Measurements from ENCODE around the gene TRERF1. TPM values are rescaled to one million over a fixed set of nuclear protein-coding genes. Genes with fewer than 3 reads are reported as not detected.

The TRERF1 gene
- total and polyA plus RNA-seq, 2 of the 8 experiments (the other 6 are each of a cell fraction or from before 2014, with no cell fraction given): 10.8 to 21.5 TPM

DNA sequence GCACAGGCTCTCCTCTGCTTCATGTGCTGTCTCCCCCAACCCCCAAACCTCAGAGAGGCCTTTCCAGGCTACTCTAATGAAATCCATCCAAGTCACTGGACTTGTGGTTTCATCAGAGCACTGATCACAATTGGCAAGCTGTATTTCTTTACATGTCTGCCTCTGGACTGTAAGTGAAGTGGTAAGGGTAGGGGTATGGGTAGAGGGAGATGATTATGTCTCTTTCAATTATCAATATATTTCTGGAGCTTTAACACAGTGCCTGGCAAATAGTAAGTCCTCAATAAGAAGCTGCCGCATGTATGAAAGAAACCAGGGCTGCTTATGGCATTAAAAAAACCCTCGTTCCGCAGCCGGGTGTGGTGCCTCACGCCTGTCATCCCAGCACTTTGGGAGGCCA lies 5.4 kb downstream of the TRERF1 start:
- Histone ChIP-seq H3K27me3 (replicated peaks in 1 of 4; ENCODE audit: control insufficient read depth in 3 of 4, extremely low read depth in 1 of 4, insufficient read depth in 3 of 4, low read length in 3 of 4) (no peaks in the 10 kb centered on the region), H3K79me1 (ENCODE audit: low read depth, low read length) (peaks cover 16% of the 10 kb centered on the region), H3K4me2 (ENCODE audit: insufficient read depth in 1 of 2, low read depth in 2 of 2, low read length in 2 of 2) (no peak overlapping the region; a peak in 1 of 4 replicates), H3K23me2 (ENCODE audit: low read depth, low read length) (peaks cover 21% of the 10 kb centered on the region), H4K20me1 (replicated peaks in 1 of 2; ENCODE audit: control insufficient read depth in 1 of 2, insufficient read depth in 2 of 2, low read length in 2 of 2) (peaks cover 0 to 5% of the 10 kb centered on the region in 2 experiments), H3K4me3 (ENCODE audit: extremely low read depth in 1 of 4, insufficient read depth in 2 of 4, low read depth in 3 of 4, low read length in 4 of 4) (no peak overlapping the region), H3K36me3 (ENCODE audit: control insufficient read depth in 2 of 4, insufficient read depth in 4 of 4, low read length in 3 of 4) (no peaks in the 10 kb centered on the region), H4K5ac (ENCODE audit: insufficient read length, low read depth, low read length) (no peak overlapping the region), H3K18ac (ENCODE audit: extremely low read depth, low read length) (no peak overlapping the region), H2BK12ac (ENCODE audit: low read depth, low read length) (0 out of 2 replicates have a peak overlapping the region, but pooled peaks have one; percentile 13), H3K56ac (replicated peaks; ENCODE audit: insufficient read length, low read depth, low read length) (no peak overlapping the region), H3K14ac (ENCODE audit: insufficient read length) (no peak overlapping the region), H2BK15ac (ENCODE audit: low read length) (no peak overlapping the region), H3K9me3 (ENCODE audit: insufficient read depth in 2 of 2, low read depth in 1 of 2, low read length in 1 of 2) (no peaks in the 10 kb centered on the region), H3K4ac (replicated peaks; ENCODE audit: insufficient read length, low read depth, low read length) (peak overlapping the region; percentile 1), H4K8ac (ENCODE audit: extremely low read depth, insufficient read depth, low read length) (no peak overlapping the region), H4K91ac (replicated peaks; ENCODE audit: insufficient read length, low read length) (no peak overlapping the region), H2BK120ac (replicated peaks; ENCODE audit: low read depth, low read length) (no peak overlapping the region), H3K23ac (ENCODE audit: insufficient read length) (no peak overlapping the region), H2AFZ (ENCODE audit: low read length) (no peak overlapping the region), H2AK5ac (ENCODE audit: low read depth, low read length) (no peak overlapping the region), H3K27ac (ENCODE audit: low read depth, low read length) (peak overlapping the region; percentile 4; the same call in 1 of the 2 replicates), H2BK20ac (ENCODE audit: low read length) (no peak overlapping the region), H3K79me2 (ENCODE audit: control insufficient read depth in 1 of 2, insufficient read depth in 2 of 2, low read length in 2 of 2) (peaks cover 49 to 93% of the 10 kb centered on the region in 2 experiments), H3K4me1 (replicated peaks in 1 of 4; ENCODE audit: control insufficient read depth in 3 of 4, insufficient read depth in 4 of 4, low read length in 3 of 4) (peaks cover 15 to 40% (median 29%) of the 10 kb centered on the region in 4 experiments), H3K9ac (replicated peaks in 1 of 4; ENCODE audit: extremely low read depth in 1 of 4, low read depth in 3 of 4, low read length in 3 of 4) (no peak overlapping the region), H2BK5ac (ENCODE audit: low read depth, low read length) (peak overlapping the region; percentile 49; the same call in 1 of the 2 replicates)
- FAIRE-seq (no peak), DNase-seq (ENCODE audit: low read depth in 1 of 2, low spot score in 2 of 2) (no peak)
- no peak for TF ChIP-seq RAD21 (IDR thresholded peaks at IDR 0.05 in 1 of 2, conservative IDR thresholded peaks at IDR 0.05 in 1 of 2; ENCODE audit: low read depth in 2 of 2, low read length in 2 of 2)
- TF ChIP-seq BACH1 (IDR thresholded peaks at IDR 0.05; ENCODE audit: low read length): no peak
- no peak for TF ChIP-seq NANOG (IDR thresholded peaks at IDR 0.05; ENCODE audit: insufficient read depth, low read depth, low read length, poor library complexity, severe bottlenecking)
- no peak for TF ChIP-seq TAF1 (IDR thresholded peaks at IDR 0.05; ENCODE audit: low read depth, low read length)
- TF ChIP-seq SRF (IDR thresholded peaks at IDR 0.05; ENCODE audit: low read depth, low read length): no peak
- TF ChIP-seq, protein P1, sequence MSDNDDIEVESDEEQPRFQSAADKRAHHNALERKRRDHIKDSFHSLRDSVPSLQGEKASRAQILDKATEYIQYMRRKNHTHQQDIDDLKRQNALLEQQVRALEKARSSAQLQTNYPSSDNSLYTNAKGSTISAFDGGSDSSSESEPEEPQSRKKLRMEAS (IDR thresholded peaks at IDR 0.05): no peak
- TF ChIP-seq SP2 (IDR thresholded peaks at IDR 0.05; ENCODE audit: low read length): no peak
- no peak for TF ChIP-seq POLR2AphosphoS5 (IDR thresholded peaks at IDR 0.05; ENCODE audit: low read depth, low read length)
- no peak for TF ChIP-seq POLR2A (IDR thresholded peaks at IDR 0.05; ENCODE audit: control extremely low read depth in 1 of 2, low read depth in 2 of 2, low read length in 2 of 2)
- no peak for TF ChIP-seq CREB1 (IDR thresholded peaks at IDR 0.05)
- no peak for TF ChIP-seq POU5F1 (IDR thresholded peaks at IDR 0.05; ENCODE audit: low read depth, low read length)
- no peak for TF ChIP-seq RFX5 (IDR thresholded peaks at IDR 0.05; ENCODE audit: borderline replicate concordance, low read depth, low read length)
- ChIA-PET POLR2A (ENCODE audit: partially characterized antibody) (interaction anchor here (0.7 to 1.1 kb wide), 2 partner anchors 34 to 61 kb away, joined by 3 read pairs; no protein-coding TSS in a partner anchor), CTCF (ENCODE audit: partially characterized antibody) (interaction anchor here (0.6 to 2.4 kb wide), 7 partner anchors 15 to 188 kb away, joined by 3 to 6 read pairs (median 3); no protein-coding TSS in a partner anchor)
- WGBS, 2 experiments (ENCODE audit: extremely low coverage in 1 of 2, insufficient coverage in 1 of 2, insufficient read length in 1 of 2, insufficient replicate concordance in 2 of 2, low coverage in 1 of 2, low lambda C conversion rate in 2 of 2, missing lambda C conversion rate in 1 of 2): 96% methylated on average over 5 of the region's 5 CpGs; no CpG with 5 or more reads in 1 of the 2 experiments

Measured in H1 (cell line).